MM.1S (cell line): Measurements from ENCODE around the gene ZNF556.

ENCODE experiments used
- CTCF ChIP-seq: fragments of 300-600 bp; sonication (generic); IDR thresholded peaks from 2 replicates; pipeline ENCODE4 v1.5.1; 2016; ENCODE audit warnings: antibody characterized with exemption, low read length, mixed read lengths
- EZH2 ChIP-seq: fragments of 300-600 bp; sonication (generic); optimal IDR thresholded peaks from 2 replicates; pipeline ENCODE3; 2017; ENCODE audit warnings: low read depth, mild to moderate bottlenecking, antibody characterized with exemption, low read length, mixed read lengths
- EZH2phosphoT487 ChIP-seq: fragments of 300-600 bp; sonication (generic); IDR thresholded peaks from 2 replicates; pipeline ENCODE4 v1.6.1; 2018; ENCODE audit warnings: antibody characterized with exemption, low read length

- TF ChIP-seq EZH2 = peak; percentile 8
- no peak for TF ChIP-seq CTCF
- TF ChIP-seq EZH2phosphoT487 = no peak
Measured at GRCh38 chr19:2902590-2903218, 35.6 kb downstream of the ZNF556 start.
